Astrocyte (in vitro differentiated cells and primary cell): ENCODE data around the gene PRKCE.

Source experiments
- EZH2 ChIP-seq: IDR thresholded peaks from 2 replicates; pipeline ENCODE4 v1.6.1; 2012; ENCODE audit warnings: mild to moderate bottlenecking, low read length, inconsistent platforms; ENCODE audit not compliant: insufficient read depth
- TF ChIP-seq, protein P1 (sequence below): IDR thresholded peaks from 2 replicates; pipeline ENCODE4 v1.5.1; 2011; ENCODE audit warnings: low read depth, mild to moderate bottlenecking, inconsistent platforms, low read length, moderate library complexity; ENCODE audit not compliant: insufficient read depth

GRCh38 chr2:46003903-46004473, 352.5 kb downstream of the PRKCE start:
- TF ChIP-seq, protein P1, sequence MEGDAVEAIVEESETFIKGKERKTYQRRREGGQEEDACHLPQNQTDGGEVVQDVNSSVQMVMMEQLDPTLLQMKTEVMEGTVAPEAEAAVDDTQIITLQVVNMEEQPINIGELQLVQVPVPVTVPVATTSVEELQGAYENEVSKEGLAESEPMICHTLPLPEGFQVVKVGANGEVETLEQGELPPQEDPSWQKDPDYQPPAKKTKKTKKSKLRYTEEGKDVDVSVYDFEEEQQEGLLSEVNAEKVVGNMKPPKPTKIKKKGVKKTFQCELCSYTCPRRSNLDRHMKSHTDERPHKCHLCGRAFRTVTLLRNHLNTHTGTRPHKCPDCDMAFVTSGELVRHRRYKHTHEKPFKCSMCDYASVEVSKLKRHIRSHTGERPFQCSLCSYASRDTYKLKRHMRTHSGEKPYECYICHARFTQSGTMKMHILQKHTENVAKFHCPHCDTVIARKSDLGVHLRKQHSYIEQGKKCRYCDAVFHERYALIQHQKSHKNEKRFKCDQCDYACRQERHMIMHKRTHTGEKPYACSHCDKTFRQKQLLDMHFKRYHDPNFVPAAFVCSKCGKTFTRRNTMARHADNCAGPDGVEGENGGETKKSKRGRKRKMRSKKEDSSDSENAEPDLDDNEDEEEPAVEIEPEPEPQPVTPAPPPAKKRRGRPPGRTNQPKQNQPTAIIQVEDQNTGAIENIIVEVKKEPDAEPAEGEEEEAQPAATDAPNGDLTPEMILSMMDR, result no peak
- TF ChIP-seq EZH2, result no peak
